Measurements from ENCODE around the gene ABLIM2. TPM values are rescaled to one million over a fixed set of nuclear protein-coding genes. Genes with fewer than 3 reads are reported as not detected.

The ABLIM2 gene
- total RNA-seq, 2 donors from 2014 or later: 6.0 to 20.8 TPM

DNA sequence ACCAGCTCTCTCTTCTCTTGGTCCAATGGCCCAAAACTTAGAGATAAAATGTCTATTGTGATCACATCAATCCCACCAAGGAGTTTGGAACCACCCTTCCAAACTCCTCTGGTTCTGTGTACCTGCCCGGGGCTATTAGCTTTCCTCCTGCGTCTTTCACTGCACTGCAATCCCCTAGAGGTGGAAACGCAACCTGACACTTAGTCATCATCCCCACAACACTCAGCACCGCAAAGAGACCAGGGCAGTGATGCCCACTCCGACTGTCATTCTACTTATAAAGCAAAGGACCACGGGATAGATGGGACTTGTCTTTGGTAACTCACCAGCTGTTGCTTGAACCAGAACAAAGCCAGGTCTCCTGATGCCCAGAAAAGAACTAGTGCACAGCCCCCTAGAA is 240.9 kb downstream of the ABLIM2 start:
- intact Hi-C loops (cut with DNase I): no loop called here
- WGBS, 2 donors: 86 to 94% methylated on average over 5 to 6 of the region's 6 CpGs
- ATAC-seq: no peak
- H3K27me3 ChIP-seq: no peaks in the 10 kb centered on the region
- TF ChIP-seq, protein P1, sequence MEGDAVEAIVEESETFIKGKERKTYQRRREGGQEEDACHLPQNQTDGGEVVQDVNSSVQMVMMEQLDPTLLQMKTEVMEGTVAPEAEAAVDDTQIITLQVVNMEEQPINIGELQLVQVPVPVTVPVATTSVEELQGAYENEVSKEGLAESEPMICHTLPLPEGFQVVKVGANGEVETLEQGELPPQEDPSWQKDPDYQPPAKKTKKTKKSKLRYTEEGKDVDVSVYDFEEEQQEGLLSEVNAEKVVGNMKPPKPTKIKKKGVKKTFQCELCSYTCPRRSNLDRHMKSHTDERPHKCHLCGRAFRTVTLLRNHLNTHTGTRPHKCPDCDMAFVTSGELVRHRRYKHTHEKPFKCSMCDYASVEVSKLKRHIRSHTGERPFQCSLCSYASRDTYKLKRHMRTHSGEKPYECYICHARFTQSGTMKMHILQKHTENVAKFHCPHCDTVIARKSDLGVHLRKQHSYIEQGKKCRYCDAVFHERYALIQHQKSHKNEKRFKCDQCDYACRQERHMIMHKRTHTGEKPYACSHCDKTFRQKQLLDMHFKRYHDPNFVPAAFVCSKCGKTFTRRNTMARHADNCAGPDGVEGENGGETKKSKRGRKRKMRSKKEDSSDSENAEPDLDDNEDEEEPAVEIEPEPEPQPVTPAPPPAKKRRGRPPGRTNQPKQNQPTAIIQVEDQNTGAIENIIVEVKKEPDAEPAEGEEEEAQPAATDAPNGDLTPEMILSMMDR (IDR thresholded peaks at IDR 0.05): no peak
- TF ChIP-seq POLR2A (IDR thresholded peaks at IDR 0.05): no peak
- H3K4me3 ChIP-seq: no peak overlapping the region
- DNase-seq: no peak
- no peaks in the 10 kb centered on the region for H3K4me1 ChIP-seq
- H3K27ac ChIP-seq: no peak overlapping the region
- H3K36me3 ChIP-seq (replicated peaks in 1 of 2; ENCODE audit: insufficient read depth in 1 of 2, low read depth in 2 of 2): no peaks in the 10 kb centered on the region
- no peaks in the 10 kb centered on the region for H3K9me3 ChIP-seq

DNA sequence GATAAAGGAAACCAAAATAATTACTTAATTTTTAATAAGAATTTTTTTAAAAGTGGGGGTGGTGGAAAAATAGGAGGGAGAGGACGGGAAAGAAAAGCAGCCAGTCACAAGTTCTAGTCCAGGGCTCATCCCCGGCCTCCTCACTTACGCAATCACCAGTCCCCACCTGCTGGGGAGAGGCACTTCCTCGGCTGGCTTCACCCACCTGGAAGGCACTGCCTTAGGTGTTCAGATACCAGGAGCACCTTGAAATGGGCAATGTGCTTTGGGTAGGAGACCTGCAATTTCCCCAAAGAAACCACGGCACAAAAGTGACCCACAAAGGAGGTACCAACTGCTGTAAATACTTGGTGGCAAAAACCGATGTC is 242.8 kb downstream of the ABLIM2 start:
- intact Hi-C loops (cut with DNase I): no loop called here
- WGBS, 2 donors: 68 to 72% methylated on average over 6 of the region's 6 CpGs
- H3K4me1 ChIP-seq: no peaks in the 10 kb centered on the region
- ATAC-seq (no peak), DNase-seq (no peak)
- H3K4me3 ChIP-seq: no peak overlapping the region
- TF ChIP-seq, protein P1 (IDR thresholded peaks at IDR 0.05): no peak
- no peak for TF ChIP-seq POLR2A (IDR thresholded peaks at IDR 0.05)
- no peaks in the 10 kb centered on the region for H3K27me3 ChIP-seq
- no peak overlapping the region for H3K27ac ChIP-seq
- no peaks in the 10 kb centered on the region for H3K36me3 ChIP-seq (replicated peaks in 1 of 2; ENCODE audit: insufficient read depth in 1 of 2, low read depth in 2 of 2)
- no peaks in the 10 kb centered on the region for H3K9me3 ChIP-seq

MicroRNAs encoded within 50 kb of the gene (microRNA counts, 767-probe panel; counts per million panel counts)
- microRNA hsa-miR-95: 4,109 to 6,877 counts per million in 2 donors

Small RNA genes within 50 kb of the gene (microRNA-seq; reads per million reads assigned to microRNA genes)
- gene MIR95 (ENCODE audit: borderline number of aligned reads in 2 of 2, borderline replicate concordance in 2 of 2): 1,071 to 1,135 reads per million in 2 donors

Small RNA genes within 50 kb of the gene (small RNA-seq; reads per million reads assigned to genes)
- gene MIR95: not detected

Other genes starting within 250 kb of the ABLIM2 start
- gene AFAP1, start 219.0 kb downstream of the ABLIM2 start, total RNA-seq: 10 to 100 TPM in 1 of 2 donors, 1 to 10 TPM in 1; 9.6 to 35.3 TPM
- 100 to 1,000 TPM in 1 of 2 donors, 10 to 100 TPM in 1; 31.1 to 103 TPM for gene SH3TC1, start 40.5 kb upstream of the ABLIM2 start, total RNA-seq
- gene HTRA3, start 110.9 kb upstream of the ABLIM2 start, total RNA-seq: 10 to 100 TPM in 1 of 2 donors, 1 to 10 TPM in 1; 4.2 to 17.5 TPM

Measured in body of pancreas (tissue), 4 donors.